AG10803 (cell line): ENCODE measurements around the gene ZNF624.

ENCODE experiments used
- DNase-seq: peaks from one replicate; pipeline ENCODE4 v3.0.0; 2010; ENCODE audit warnings: low read depth
- H3K4me3 ChIP-seq: 2 replicates; pipeline ENCODE4 v1.5.1; 2011; ENCODE audit warnings: mild to moderate bottlenecking, low read length, control low read depth
- CTCF ChIP-seq: conservative IDR thresholded peaks from 2 replicates; pipeline ENCODE4 v1.5.1; 2011; ENCODE audit warnings: mild to moderate bottlenecking, low read length, control low read depth, inconsistent platforms

Gene ZNF624

GRCh38 chr17:16583781-16584180, 69.9 kb downstream of the ZNF624 start:
- no peak overlapping the region; the same call in 1 of the 2 replicates for H3K4me3 ChIP-seq
- DNase-seq: no peak
- no peak for TF ChIP-seq CTCF

GRCh38 chr17:16573466-16573865, 80.2 kb downstream of the ZNF624 start:
- no peak overlapping the region for H3K4me3 ChIP-seq
- DNase-seq: no peak
- no peak for TF ChIP-seq CTCF
